NT2/D1 (cell line): ENCODE results near the gene SPINT3.

Experiments
- YY1 ChIP-seq: IDR thresholded peaks from 2 replicates; pipeline ENCODE4 v1.6.1; 2011; ENCODE audit not compliant: insufficient read length, insufficient read depth
- ZNF274 ChIP-seq: IDR thresholded peaks from 2 replicates; pipeline ENCODE4 v1.6.1; 2011; ENCODE audit warnings: mild to moderate bottlenecking, low read depth, low read length

- no peak for TF ChIP-seq YY1
- no peak for TF ChIP-seq ZNF274
These were observed 45.0 kb downstream of the SPINT3 start for GRCh38 chr20:45470262-45470931.
